Germinal center (tissue), 1 donor: ENCODE data around the gene RDH11.
A peak's percentile ranks its signal among the peaks of the same experiment; 100 is the strongest.
"Not testable (repeated sequence)": the region's sequence is repeated elsewhere in the genome, so short reads cannot be mapped to it uniquely, and the experiment has no call there.

Experiments used
- DNase-seq: peaks from one replicate; pipeline ENCODE4 v3.0.0; 2012; ENCODE audit warnings: mixed read lengths, low spot score

Gene RDH11, protein sequence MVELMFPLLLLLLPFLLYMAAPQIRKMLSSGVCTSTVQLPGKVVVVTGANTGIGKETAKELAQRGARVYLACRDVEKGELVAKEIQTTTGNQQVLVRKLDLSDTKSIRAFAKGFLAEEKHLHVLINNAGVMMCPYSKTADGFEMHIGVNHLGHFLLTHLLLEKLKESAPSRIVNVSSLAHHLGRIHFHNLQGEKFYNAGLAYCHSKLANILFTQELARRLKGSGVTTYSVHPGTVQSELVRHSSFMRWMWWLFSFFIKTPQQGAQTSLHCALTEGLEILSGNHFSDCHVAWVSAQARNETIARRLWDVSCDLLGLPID

DNA sequence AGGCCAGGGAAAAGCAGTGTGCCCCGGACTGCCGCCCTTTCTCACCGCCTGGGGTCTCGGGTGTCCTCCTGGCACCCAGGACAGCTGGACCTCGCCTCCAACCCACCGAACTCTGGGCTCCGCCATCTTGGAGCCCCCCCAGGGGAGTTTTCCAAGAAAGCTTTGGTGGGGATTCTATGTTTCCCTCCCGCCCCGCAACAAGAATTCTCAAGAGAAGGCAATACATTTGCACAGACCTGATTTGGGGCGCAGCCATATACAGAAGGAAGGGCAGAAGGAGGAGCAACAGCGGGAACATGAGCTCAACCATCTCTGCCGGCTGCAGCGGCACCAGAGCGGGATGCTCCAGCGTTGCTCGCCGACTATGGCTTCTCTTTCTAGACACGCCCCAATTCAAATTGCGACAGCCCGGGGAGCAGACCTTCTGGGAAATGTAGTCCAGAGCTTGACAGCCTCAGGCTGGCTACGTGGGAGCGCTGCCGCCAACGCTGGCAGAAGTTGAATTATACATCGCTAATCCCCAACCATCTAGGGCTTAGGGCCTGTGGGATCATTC lies at the start of gene RDH11:
Gene RDH11, minus strand, starts transcription at position 371 of the 556 bp plus-strand sequence. Its CDS starts 61 bp downstream, at position 310.
- DNase-seq = peak; percentile 90

DNA sequence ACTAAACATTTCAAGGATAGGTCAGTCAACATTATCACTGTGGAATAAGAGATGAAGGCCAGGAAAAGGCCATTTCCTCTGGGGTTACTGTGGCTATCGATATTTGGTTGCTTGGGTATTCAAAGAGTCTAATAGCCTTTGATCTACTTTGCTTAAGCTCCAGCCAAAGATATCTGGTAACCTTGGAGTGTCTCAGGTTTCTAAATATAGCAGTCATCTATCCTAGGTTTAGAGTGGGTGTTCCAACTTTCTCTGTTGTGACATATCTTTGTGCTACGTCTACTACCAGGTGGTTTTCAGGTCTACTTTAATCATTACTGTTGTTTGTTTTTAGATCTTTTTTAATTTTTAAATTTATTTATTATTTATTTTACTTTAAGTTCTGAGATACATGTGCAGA lies 48.5 kb upstream of the RDH11 start:
- DNase-seq = no peak

DNA sequence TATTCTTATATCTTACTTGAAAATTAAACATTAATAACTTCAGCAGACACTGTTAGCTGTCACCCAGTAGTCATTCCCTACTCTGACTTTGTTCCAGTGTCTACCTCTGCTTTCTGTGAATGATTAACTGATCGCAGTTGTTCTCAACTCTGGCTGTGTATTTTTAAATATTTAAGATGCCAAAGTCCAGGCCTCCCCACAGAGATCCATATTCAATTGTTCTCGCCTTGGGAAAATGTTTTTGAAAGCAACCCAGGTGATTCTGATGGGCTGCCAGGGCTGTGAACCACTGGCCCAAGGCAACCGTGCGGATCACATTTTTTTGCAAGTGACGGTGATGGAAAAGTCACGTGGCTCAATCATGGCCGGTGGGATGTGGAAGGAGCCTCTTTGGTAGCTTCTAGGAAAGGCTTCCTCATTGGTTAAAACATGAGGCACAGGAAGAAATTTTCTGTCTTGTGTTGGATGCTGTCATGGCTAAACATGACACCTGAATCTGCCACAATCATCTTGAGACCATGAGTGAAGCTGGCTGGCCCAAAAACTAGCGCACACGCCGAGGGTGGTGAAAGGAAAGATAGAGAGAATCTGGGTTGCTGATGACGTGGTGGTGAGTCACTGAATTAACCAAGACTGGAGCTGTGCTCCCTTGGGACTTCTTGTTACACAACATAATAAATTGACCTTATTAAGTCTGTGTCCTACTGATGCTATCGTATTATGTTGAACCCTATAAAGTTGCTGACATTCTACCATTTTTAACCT lies 43.4 kb upstream of the RDH11 start:
- no peak for DNase-seq

DNA sequence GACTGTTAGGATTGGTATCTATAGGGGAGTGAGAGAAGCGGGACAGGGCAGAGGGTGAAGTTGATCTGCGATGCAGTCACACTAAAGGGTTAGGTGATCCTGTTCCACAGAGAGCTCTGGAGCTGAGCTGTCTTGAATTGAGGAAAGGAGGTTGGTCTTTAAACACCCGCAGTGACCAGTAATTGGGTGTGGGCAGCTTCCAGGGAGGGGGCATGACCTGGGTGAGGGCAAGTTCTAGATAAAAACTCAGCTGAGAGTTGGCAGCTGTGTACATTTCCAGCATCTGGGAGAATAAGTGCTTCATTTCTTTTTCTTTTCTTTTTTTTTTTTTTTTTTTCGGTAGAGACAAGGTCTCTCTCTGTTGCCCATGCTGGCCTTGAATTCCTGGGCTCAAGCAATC lies 41.2 kb upstream of the RDH11 start:
- no peak for DNase-seq

DNA sequence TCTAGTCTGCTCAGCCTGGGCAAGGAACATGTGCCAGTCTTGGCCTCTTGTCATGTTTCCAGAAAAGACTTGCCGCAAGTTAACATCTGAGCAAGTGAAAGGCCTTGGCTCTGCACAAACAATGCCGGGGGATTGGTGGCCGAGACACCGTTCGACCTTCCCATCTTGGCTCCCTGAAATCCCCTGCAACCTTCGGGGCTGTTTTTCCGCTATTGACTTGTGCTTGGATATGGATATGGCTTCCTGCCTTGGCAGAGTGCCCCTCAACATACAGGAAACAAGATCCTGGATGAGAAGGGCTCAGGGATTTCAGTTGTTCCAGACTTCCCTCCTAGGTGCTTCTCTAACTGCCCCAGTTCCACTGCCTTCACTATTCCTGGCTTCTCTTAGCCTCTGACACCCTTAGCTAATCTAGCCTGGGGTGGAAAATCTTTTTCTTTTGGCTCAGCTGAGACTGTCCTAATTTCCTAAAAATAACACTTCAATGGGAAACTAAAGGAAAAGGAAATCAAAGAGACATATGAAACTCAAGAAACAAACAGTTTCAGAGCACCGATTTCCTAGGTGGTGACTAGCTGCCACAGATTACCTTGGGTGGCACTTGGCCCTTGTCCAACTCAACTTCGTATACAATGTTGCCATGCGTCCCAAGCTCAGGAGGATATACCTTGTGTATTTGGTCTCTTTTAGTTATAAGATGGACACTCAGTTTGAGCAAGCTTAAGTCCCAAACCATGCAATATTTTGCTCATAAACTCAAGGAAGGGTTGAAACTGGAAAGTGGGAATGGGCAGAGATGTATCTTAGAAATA lies 40.0 kb upstream of the RDH11 start:
- DNase-seq = no peak

DNA sequence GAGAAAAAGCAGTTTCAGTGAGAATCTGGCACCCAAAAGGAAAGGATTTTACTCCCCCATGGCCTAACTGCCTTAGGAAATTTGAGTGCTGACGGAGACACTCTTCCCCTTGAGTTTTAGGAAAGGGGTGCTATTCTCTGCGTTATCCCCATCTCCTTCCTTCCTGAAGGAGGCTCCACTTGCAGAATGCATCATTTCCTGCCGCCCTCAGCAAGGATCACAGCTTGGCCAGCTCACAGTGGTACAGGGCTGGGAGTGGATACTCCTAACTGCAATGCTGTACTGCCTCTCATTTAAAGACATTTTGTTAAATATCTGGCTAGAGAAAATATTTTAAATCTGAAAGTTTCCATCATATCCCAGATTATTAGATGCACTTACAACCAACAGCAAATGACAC lies 39.1 kb upstream of the RDH11 start:
- no peak for DNase-seq

DNA sequence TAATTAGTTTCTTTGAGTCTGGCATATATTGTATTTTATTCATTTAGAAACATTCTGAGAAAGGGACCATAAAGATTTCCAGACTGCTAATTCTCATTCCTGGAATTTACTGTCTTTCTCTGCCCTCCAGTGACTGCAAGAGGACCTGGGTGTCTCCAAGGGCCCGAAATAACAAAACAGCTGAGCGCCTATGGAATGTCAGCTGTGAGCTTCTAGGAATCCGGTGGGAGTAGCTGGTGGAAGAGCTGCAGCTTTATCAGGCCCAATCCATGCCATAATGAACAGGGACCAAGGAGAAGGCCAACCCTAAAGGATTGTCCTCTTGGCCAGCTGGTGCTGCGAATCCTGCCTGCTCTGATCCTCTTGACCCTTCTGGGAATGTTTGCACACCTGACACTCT lies 38.1 kb upstream of the RDH11 start:
- DNase-seq = no peak

DNA sequence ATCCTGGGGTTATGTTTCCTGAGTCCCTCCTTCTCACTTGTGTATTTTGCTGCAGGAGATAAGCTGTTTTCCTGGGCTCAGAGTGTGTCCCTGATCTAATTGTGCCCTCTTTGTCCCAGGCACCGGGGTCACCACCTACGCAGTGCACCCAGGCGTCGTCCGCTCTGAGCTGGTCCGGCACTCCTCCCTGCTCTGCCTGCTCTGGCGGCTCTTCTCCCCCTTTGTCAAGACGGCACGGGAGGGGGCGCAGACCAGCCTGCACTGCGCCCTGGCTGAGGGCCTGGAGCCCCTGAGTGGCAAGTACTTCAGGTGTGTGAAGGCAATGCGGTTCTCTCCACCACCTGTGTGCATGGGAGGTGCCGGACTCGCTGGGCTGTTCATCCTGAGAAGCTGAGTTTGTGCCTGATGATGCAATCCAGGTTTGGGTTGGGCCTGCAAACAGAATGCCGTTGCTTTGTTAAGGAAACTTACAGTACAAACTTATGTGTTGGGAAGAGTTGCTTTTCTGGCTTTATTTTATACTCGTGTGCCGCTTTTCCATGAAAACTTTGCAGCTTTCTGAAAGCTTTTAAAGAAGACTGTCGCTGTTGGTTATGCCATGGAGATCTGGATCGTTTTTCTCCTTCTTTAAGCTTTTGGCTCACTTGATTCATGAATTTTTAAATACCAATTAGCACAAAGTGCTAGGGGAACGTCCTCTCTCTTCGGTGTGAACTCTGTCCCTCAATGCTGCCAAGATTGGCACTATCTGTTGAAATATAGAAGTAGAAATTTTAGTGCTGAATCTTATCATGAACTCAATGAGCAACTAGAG lies 33.7 kb upstream of the RDH11 start:
- DNase-seq = no peak

DNA sequence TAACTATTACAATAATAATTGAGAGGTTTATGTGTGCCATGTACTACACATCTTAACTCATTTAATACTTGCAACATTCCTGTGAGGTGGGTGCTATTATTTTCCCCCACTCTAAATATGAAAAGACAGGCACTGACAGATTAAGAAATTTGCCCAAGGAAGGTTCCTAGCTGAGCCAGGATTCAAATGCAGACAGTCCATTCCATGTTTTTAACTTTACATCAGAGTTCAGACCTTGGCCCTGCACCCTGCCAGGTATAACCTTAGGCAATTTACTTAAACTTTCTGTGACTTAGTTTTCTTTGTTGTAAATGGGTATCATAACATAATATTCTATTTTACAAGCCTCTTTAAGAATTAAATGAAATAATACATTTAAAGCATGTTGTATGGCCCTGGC lies 32.7 kb upstream of the RDH11 start:
- no peak for DNase-seq

DNA sequence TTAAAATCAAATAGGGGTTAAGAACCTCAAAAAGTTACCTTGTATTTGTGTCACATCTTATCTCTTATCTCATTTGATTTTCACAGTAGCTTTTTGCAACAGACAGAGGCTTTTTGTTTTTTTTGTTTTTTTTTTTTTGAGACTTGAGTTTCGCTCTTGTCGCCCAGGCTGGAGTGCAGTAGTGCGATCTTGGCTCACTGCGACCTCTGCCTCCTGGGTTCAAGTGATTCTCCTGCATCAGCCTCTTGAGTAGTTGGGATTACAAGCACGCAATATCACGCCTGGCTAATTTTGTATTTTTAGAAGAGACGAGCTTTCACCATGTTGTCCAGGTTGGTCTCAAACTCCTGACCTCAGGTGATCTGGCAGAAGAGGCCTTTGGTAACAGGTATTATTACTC lies 31.8 kb upstream of the RDH11 start:
- no peak for DNase-seq

DNA sequence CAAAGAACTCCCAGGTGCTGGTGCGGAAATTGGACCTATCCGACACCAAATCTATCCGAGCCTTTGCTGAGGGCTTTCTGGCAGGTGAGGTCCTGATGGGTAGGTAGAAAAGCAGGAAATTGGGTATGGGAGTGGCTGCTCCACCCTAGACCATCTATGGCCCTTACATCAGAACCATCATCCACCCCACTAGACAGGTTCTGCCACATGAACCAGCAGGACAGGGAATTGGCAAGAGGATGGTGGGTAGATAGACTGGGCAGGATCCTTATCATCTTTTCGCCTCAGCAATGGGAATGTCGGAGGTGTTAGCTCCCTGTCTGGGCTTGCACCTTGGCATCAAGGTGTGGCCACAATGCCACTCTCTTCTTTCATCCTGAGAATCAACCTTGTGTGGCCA lies 29.6 kb upstream of the RDH11 start:
- no peak for DNase-seq

DNA sequence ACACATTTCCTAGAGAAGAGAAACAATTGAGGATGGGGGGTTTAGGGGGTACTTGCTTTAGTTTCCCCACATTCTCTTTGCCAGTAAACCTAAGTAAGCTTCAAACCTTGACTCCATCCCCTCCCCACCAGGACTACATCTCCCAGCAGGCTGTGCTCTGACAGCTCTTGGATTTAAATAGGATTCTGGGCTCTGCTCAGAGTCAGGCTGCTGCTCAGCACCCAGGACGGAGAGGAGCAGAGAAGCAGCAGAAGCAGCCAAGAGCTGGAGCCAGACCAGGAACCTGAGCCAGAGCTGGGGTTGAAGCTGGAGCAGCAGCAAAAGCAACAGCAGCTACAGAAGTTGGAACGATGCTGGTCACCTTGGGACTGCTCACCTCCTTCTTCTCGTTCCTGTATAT lies 26.7 kb upstream of the RDH11 start:
- DNase-seq = no peak

DNA sequence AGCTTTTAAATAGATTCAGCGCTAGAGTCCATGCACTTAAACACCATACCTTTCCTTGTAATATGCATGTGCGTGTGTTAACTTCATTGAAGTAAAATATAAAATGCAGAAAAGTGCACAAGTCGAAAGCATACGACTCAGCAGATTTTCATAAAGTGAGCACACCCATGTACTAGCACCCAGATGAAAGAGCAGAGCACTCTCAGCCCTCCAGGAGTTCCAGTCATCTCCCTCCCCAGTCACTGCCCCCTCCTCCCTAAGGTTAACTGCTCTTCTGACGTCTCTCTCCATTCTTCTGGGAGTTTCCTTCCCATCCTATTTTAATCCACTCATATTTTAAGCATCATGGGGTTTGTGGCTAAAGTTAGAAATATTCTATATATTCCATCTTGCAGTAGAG lies 26.3 kb upstream of the RDH11 start:
- DNase-seq = no peak

DNA sequence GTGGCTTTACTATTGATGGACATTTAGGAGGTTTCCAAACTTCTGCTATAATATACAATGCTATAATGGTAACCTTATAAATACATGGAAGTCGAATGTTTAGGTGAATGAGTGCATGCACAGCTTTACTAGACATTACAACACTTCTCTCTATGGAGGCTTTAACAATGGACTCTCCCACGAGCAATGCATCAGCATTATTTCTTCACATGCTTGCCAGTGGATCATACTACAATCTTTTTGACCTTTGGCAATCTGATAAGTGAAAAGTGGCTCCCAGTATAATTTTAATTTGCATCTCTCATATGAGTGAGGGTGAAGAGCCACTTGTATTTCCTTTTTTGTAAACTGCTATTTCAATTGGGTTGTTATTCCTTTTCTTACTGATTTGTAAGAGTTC lies 24.3 kb upstream of the RDH11 start:
- DNase-seq = no peak

DNA sequence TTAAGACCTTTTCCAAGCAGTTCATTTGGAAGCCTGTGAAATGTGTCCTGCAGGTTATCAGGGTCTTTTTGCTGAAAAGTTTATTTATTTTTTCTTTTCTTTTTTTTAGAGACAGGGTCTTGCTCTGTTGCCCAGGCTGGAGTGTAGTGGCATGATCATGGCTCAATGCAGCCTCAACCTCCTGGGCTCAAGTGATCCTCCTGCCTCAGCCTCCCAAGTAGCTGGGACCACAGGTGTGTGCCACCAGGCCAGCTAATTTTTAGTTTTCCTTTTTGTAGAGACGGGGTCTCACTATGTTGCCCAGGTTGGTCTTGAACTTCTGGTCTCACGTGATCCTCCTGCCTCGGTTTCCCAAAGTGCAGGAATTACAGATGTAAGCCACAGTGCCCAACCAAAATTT lies 23.8 kb upstream of the RDH11 start:
- DNase-seq = not testable (repeated sequence)

DNA sequence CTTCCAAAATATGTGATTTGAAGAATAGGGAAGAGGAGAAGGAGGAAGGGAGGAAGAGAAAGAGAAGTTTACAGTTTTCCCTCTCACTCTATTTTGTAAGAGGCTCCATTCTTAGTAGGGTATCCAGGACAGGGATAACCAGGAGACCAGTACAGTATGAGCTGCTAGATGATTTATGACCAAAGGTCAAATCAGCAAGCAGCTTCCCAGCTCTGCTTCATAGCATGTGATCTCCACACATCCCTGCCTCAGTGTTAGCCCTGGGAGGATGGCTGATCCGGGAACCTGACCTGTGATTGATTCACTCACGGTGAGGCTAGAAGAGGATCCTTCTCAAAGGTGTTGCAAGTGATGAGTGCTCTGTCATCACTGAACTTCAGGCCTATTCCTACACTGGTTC lies 22.7 kb upstream of the RDH11 start:
- no peak for DNase-seq

DNA sequence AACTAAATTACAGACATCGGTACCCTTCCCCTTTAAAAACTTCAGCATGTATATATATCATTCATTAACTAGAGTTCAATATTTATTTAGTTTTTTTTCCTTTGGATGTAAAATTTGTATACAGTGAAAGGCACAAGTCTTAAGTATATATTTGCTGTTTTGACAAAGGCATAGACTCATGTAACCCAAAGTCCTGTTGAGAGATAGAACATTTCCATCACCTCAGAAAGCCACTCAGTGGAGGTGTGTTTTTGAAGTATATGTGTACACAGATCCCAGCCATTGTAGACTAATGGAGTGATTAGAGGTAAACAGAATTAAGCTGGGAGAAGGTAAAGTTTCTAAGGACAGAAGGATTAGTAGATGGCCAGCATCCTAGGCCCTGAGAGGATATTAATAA lies 21.5 kb upstream of the RDH11 start:
- DNase-seq = no peak

DNA sequence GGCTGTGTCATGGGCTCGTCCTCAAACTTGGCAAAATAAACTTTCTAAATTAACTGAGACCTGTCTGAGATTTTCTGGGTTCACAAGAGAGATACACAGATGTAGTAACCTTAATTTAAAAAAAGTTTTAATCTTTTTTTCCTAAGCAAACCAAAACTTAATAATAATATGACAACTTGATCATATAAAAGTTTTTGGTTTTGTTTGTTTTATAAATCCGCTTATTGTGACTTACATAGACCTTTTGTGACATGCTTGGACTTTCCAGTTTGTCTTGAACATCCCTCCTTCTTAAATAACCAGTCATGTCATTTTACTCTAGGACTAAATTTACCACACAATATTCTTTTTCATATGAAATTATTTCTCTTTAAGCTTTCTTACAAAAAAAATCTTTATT lies 14.6 kb upstream of the RDH11 start:
- no peak for DNase-seq

DNA sequence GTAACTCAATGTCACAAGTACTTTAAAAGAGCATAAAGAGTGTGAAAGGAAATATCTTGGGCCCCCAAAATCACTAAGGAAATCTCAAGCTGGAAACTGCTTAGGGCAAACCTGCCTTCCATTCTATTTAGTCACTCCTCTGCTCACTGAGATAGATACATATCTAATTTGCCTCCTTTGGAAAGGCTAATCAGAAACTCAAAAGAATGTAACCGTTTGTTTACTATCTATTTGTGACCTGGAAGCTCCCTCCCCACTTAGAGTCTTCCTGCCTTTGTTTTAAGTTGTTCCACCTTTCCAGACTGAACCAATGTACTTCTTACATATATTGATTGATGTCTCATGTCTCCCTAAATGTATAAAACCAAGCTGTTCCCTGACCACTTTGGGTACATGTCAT lies 14.2 kb upstream of the RDH11 start:
- DNase-seq = not testable (repeated sequence)

DNA sequence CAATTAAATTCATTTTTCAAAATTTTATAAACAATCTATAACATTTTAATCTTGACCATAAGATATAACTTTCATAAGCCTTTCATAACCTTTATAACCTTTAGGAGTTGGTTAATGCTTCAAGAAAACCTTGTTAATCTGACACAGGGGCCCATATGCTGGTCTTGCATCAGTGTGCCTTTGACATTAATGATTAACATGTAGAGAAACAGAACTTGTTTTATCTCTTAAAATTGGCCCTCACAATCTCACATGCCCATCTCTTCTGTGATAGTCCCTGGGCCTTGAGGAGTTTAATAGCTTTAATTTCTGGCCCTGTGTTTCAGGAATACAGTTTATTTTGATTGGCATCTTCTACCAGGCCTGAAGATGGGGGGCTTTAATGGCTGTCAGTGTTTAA lies 13.8 kb upstream of the RDH11 start:
- DNase-seq = not testable (repeated sequence)

DNA sequence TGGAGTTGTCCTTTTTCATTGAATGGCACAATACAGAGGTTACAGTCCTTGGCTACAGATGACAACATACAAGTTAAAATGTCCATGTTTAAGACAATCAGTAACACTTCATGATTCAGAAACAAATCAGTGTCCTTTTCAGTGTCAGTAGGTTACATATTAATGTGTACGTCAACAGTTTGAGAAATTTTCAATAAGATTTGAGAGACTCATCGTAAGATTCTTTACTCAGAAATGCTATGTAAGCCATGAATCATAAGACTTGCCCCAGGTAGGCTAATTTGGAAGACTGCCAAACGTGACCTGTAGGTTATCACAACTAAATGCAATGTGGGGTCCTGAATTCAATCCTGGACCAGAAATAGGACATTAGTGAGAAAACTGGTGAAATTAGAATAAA lies 9.6 kb upstream of the RDH11 start:
- DNase-seq = no peak
